Activated T-cell treated with anti-CD3 and anti-CD28 coated beads, Interleukin-2, amount 50 U/mL, for 72 hours (primary cell): ENCODE measurements around the gene AGAP1. TPM values are rescaled to one million over a fixed set of nuclear protein-coding genes. Genes with fewer than 3 reads are reported as not detected.

Experiments
- ATAC-seq, 2 donors: fragments of 150-1000 bp; cut with Tn5 transposase; replicated peaks in 1 of 2; 2 replicates each; pipeline ENCODE4 v1.10.0; 2021; ENCODE audit warnings: moderate library complexity in 2 of 2, mild to moderate bottlenecking in 1 of 2
- DNase-seq, 2 donors: peaks; one replicate each; pipeline ENCODE4 v3.0.0; 2021 to 2022; ENCODE audit warnings: mixed read lengths in 1 of 2
- H3K27ac Mint-ChIP-seq: one replicate; pipeline ENCODE4 v1.8.0; 2022; ENCODE audit warnings: mild to moderate bottlenecking, moderate library complexity, mixed read lengths
- H3K27me3 Mint-ChIP-seq: one replicate; pipeline ENCODE4 v1.8.0; 2022; ENCODE audit warnings: low read depth, mixed read lengths
- H3K36me3 Mint-ChIP-seq, 2 donors: one replicate each; pipeline ENCODE4 v1.8.0; 2022; ENCODE audit warnings: mixed read lengths in 2 of 2, mild to moderate bottlenecking in 1 of 2; ENCODE audit not compliant: insufficient read depth in 2 of 2
- H3K4me1 Mint-ChIP-seq: one replicate; pipeline ENCODE4 v1.8.0; 2022; ENCODE audit warnings: low read depth, mixed read lengths
- H3K4me3 Mint-ChIP-seq, 2 donors: one replicate each; pipeline ENCODE4 v1.8.0; 2022; ENCODE audit warnings: mild to moderate bottlenecking in 2 of 2, mixed read lengths in 2 of 2, moderate library complexity in 2 of 2
- H3K9me3 Mint-ChIP-seq, 2 donors: one replicate each; pipeline ENCODE4 v1.8.0; 2022; ENCODE audit warnings: mixed read lengths in 2 of 2
- total RNA-seq, 2 donors: library from RNA; stranded (reverse); gene quantifications; one replicate each; pipeline ENCODE4 v1.2.3, GENCODE V29; 2022

The AGAP1 gene
- 1 to 10 TPM in 1 of 2 donors, under 1 TPM in 1; 0.74 to 2.9 TPM for total RNA-seq

GRCh38 chr2:235493775-235494715, at the start of gene AGAP1:
TSS of gene AGAP1 (plus strand) at chr2:235494043.
- peaks cover 67% of the 10 kb centered on the region for H3K27me3 Mint-ChIP-seq
- peak; percentile 19 to 36 for DNase-seq
- no peak within 1 kb of the TSS for H3K27ac Mint-ChIP-seq
- H3K4me1 Mint-ChIP-seq = peaks cover 5% of the 10 kb centered on the region
- peaks cover 3 to 7% of the 10 kb centered on the region in 2 donors for H3K36me3 Mint-ChIP-seq
- H3K9me3 Mint-ChIP-seq = no peaks in the 10 kb centered on the region
- peak within 1 kb of the TSS; percentile 91 to 92 for H3K4me3 Mint-ChIP-seq
- ATAC-seq = peak; percentile 53 to 60

- H3K27ac Mint-ChIP-seq = no peak overlapping the region
- no peak overlapping the region for H3K4me3 Mint-ChIP-seq
- no peak for ATAC-seq
- DNase-seq = no peak
- H3K9me3 Mint-ChIP-seq = peaks cover 2 to 3% of the 10 kb centered on the region in 2 donors
- H3K36me3 Mint-ChIP-seq = no peaks in the 10 kb centered on the region
- no peaks in the 10 kb centered on the region for H3K27me3 Mint-ChIP-seq
- no peaks in the 10 kb centered on the region for H3K4me1 Mint-ChIP-seq
These were observed 49.7 kb upstream of the AGAP1 start for GRCh38 chr2:235444101-235444597.

- Mint-ChIP-seq H3K4me1 (no peaks in the 10 kb centered on the region), H3K36me3 (no peaks in the 10 kb centered on the region), H3K27ac (no peak overlapping the region), H3K27me3 (no peaks in the 10 kb centered on the region), H3K4me3 (no peak overlapping the region), H3K9me3 (peaks cover 2 to 3% of the 10 kb centered on the region in 2 donors)
- DNase-seq = no peak
- no peak for ATAC-seq
These were observed 48.7 kb upstream of the AGAP1 start for GRCh38 chr2:235445116-235445515.

GRCh38 chr2:235446082-235446481, 47.8 kb upstream of the AGAP1 start:
- Mint-ChIP-seq H3K27me3 (peaks cover 4% of the 10 kb centered on the region), H3K36me3 (no peaks in the 10 kb centered on the region), H3K27ac (no peak overlapping the region), H3K9me3 (peaks cover 2 to 3% of the 10 kb centered on the region in 2 donors), H3K4me3 (no peak overlapping the region), H3K4me1 (no peaks in the 10 kb centered on the region)
- ATAC-seq (no peak), DNase-seq (no peak)

DNA sequence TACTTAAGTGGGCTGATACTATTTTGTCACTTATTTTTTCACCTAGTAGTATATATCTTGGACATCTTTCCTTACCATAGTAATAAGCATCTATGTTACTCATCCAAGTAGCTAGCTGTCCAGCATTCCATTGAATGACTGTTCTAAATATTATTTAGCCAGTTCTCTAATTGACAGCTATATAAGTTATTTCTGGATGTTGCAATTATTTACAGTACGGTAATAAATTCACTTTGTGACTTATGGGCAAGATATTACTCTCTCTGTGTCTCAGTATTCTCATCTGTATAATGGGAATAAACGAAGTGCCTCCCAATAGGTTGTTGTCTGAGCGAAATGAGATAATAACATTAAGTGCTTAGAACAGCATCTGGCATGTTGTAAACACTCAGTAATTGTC, 46.6 kb upstream of the AGAP1 start:
- DNase-seq (no peak), ATAC-seq (no peak)
- H3K4me3 Mint-ChIP-seq = no peak overlapping the region
- no peak overlapping the region for H3K27ac Mint-ChIP-seq
- peaks cover 9% of the 10 kb centered on the region for H3K27me3 Mint-ChIP-seq
- peaks cover 2 to 3% of the 10 kb centered on the region in 2 donors for H3K9me3 Mint-ChIP-seq
- no peaks in the 10 kb centered on the region for H3K4me1 Mint-ChIP-seq
- H3K36me3 Mint-ChIP-seq = no peaks in the 10 kb centered on the region

GRCh38 chr2:235449568-235449967, 44.3 kb upstream of the AGAP1 start:
- no peak for ATAC-seq
- DNase-seq = no peak
- Mint-ChIP-seq H3K27ac (no peak overlapping the region), H3K4me3 (no peak overlapping the region), H3K27me3 (peaks cover 14% of the 10 kb centered on the region), H3K4me1 (no peaks in the 10 kb centered on the region), H3K36me3 (no peaks in the 10 kb centered on the region), H3K9me3 (no peaks in the 10 kb centered on the region)

GRCh38 chr2:235453605-235454151, 40.2 kb upstream of the AGAP1 start:
- Mint-ChIP-seq H3K4me1 (no peaks in the 10 kb centered on the region), H3K4me3 (no peak overlapping the region), H3K27me3 (peaks cover 14% of the 10 kb centered on the region), H3K36me3 (no peaks in the 10 kb centered on the region), H3K27ac (no peak overlapping the region), H3K9me3 (no peaks in the 10 kb centered on the region)
- ATAC-seq (no peak), DNase-seq (no peak)

DNA sequence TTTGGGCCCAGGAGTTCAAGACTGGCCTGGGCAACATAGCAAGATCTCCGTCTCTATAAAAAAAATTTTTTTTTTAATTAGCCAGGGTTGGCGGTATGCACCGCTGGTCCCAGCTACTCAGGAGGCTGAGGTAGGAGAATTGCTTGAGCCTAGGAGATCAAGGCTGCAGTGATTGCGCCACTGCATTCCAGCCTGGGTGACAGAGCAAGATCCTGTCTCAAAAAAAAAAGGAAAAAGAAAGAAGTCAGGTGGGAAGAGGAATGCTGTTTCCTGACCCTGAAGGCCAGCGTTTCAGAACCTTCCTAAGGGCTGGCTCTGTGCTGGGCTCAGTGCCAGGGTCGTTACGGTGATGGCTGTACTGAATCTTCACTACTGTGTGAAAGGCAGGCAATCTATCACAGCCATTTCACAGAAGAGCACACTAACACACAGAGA, 35.0 kb upstream of the AGAP1 start:
- Mint-ChIP-seq H3K4me1 (no peaks in the 10 kb centered on the region), H3K27me3 (no peaks in the 10 kb centered on the region), H3K36me3 (no peaks in the 10 kb centered on the region), H3K27ac (no peak overlapping the region), H3K9me3 (no peaks in the 10 kb centered on the region), H3K4me3 (no peak overlapping the region)
- no peak for DNase-seq
- ATAC-seq = no peak

- Mint-ChIP-seq H3K27ac (no peak overlapping the region), H3K4me3 (no peak overlapping the region), H3K36me3 (no peaks in the 10 kb centered on the region), H3K9me3 (no peaks in the 10 kb centered on the region), H3K4me1 (no peaks in the 10 kb centered on the region), H3K27me3 (no peaks in the 10 kb centered on the region)
- ATAC-seq = no peak
- DNase-seq = no peak
These were observed 33.2 kb upstream of the AGAP1 start for GRCh38 chr2:235460548-235461047.

DNA sequence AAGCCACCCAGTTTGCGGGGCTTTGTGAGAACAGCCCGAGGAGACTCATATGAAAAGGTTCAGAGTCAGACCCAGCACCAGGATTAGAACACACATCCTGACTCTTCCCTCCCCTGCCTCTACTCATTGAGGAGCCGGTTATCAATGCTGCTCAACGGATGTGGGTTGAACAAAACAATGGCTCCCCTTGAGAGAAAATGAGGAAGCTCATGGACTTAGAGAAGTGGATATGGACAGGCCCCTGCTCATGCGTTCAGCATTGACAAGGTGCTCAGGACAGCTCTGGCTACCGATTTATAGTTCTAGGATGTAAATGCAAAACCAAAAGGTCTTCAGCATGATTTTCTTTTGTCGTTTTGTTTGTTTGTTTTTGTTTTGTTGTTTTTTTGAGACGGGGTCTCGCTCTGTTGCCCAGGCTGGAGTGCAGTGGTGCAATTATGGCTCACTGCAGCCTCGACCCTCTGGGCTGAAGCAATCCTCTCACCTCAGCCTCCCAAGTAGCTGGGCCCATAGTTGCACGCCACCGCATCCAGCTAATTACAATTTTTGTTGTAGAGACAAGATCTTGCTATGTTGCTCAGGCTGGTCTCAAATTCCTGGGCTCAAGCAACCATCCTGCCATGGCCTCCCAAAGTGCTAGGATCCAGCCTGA, 32.0 kb upstream of the AGAP1 start:
- H3K27ac Mint-ChIP-seq = no peak overlapping the region
- H3K36me3 Mint-ChIP-seq = no peaks in the 10 kb centered on the region
- DNase-seq (no peak), ATAC-seq (no peak)
- H3K4me3 Mint-ChIP-seq = no peak overlapping the region
- no peaks in the 10 kb centered on the region for H3K27me3 Mint-ChIP-seq
- no peaks in the 10 kb centered on the region for H3K9me3 Mint-ChIP-seq
- H3K4me1 Mint-ChIP-seq = no peaks in the 10 kb centered on the region

DNA sequence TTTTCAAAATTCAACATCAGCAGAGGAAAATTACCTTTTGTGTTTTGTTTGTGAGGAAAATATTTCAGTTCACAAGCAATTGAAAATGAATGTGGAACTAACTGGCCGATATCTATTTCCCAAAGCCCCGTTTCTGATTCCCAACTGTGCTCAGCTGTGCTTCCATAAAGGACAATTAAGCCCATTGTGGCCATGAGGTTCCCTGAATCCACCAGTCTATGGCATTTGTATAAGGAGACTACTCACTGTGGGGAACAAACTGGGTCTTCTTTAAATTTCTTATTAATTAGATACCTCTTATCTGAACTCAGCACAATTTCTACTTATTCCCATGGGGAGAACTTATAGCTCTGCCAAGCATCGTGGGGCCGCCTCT, 31.4 kb upstream of the AGAP1 start:
- Mint-ChIP-seq H3K4me3 (no peak overlapping the region), H3K36me3 (no peaks in the 10 kb centered on the region), H3K27ac (no peak overlapping the region), H3K27me3 (no peaks in the 10 kb centered on the region), H3K4me1 (no peaks in the 10 kb centered on the region), H3K9me3 (no peaks in the 10 kb centered on the region)
- DNase-seq (no peak), ATAC-seq (no peak)

GRCh38 chr2:235463893-235464292, 29.9 kb upstream of the AGAP1 start:
- Mint-ChIP-seq H3K27me3 (no peaks in the 10 kb centered on the region), H3K9me3 (no peaks in the 10 kb centered on the region), H3K4me3 (no peak overlapping the region), H3K27ac (no peak overlapping the region), H3K4me1 (no peaks in the 10 kb centered on the region), H3K36me3 (no peaks in the 10 kb centered on the region)
- no peak for DNase-seq
- no peak for ATAC-seq

- Mint-ChIP-seq H3K27ac (no peak overlapping the region), H3K36me3 (no peaks in the 10 kb centered on the region), H3K9me3 (no peaks in the 10 kb centered on the region), H3K27me3 (peaks cover 7% of the 10 kb centered on the region), H3K4me3 (no peak overlapping the region), H3K4me1 (no peaks in the 10 kb centered on the region)
- DNase-seq = no peak
- no peak for ATAC-seq
These were observed 26.3 kb upstream of the AGAP1 start for GRCh38 chr2:235467588-235467987.
